WTC11 (cell line): ENCODE data around the gene GMEB2.

Experiments used
- CREM ChIP-seq: sonication (generic); formaldehyde crosslinking; IDR thresholded peaks from 2 replicates; pipeline ENCODE4 v1.8.1; 2022; ENCODE audit warnings: mild to moderate bottlenecking, missing genetic modification reagents, moderate library complexity
- EMX1 ChIP-seq: fragments of 250-450 bp; sonication (Bioruptor Pico); IDR thresholded peaks from 2 replicates; pipeline ENCODE4 v1.8.0; 2021; ENCODE audit warnings: mild to moderate bottlenecking
- SP1 ChIP-seq: sonication (generic); formaldehyde crosslinking; conservative IDR thresholded peaks from 2 replicates; pipeline ENCODE4 v1.8.1; 2022; ENCODE audit warnings: missing genetic modification reagents
- ZNF232 ChIP-seq: sonication (generic); formaldehyde crosslinking; IDR thresholded peaks from 2 replicates; pipeline ENCODE4 v1.8.0; 2022; ENCODE audit warnings: mild to moderate bottlenecking, missing genetic modification reagents
- TF ChIP-seq, protein P1 (sequence below): fragments of 200-600 bp; IDR thresholded peaks from 2 replicates; pipeline ENCODE4 v1.8.0; 2022; ENCODE audit warnings: antibody characterized with exemption
- TF ChIP-seq, protein P2 (sequence below): sonication (generic); formaldehyde crosslinking; IDR thresholded peaks from 2 replicates; pipeline ENCODE4 v1.8.0; 2022; ENCODE audit warnings: mild to moderate bottlenecking, missing genetic modification reagents
- TF ChIP-seq, protein P3 (sequence below): sonication (generic); formaldehyde crosslinking; IDR thresholded peaks from 2 replicates; pipeline ENCODE4 v1.8.1; 2022; ENCODE audit warnings: low read depth, mild to moderate bottlenecking, moderate library complexity, missing genetic modification reagents, borderline replicate concordance
- TF ChIP-seq, protein P4 (sequence below): sonication (generic); formaldehyde crosslinking; IDR thresholded peaks from 2 replicates; pipeline ENCODE4 v1.8.1; 2023; ENCODE audit warnings: mild to moderate bottlenecking, missing genetic modification reagents, moderate library complexity
- TF ChIP-seq, protein P5 (sequence below): fragments of 250-450 bp; sonication (Bioruptor Pico); IDR thresholded peaks from 2 replicates; pipeline ENCODE4 v1.9.0; 2021; ENCODE audit warnings: mild to moderate bottlenecking
- TF ChIP-seq, protein P6 (sequence below): sonication (generic); formaldehyde crosslinking; IDR thresholded peaks from 2 replicates; pipeline ENCODE4 v1.8.1; 2022; ENCODE audit warnings: mild to moderate bottlenecking, moderate library complexity, missing genetic modification reagents
- TF ChIP-seq, protein P7 (sequence below): sonication (generic); formaldehyde crosslinking; IDR thresholded peaks from 2 replicates; pipeline ENCODE4 v1.8.1; 2022; ENCODE audit warnings: low read depth, missing genetic modification reagents, borderline replicate concordance
- TF ChIP-seq, protein P8 (sequence below): sonication (generic); formaldehyde crosslinking; IDR thresholded peaks from 2 replicates; pipeline ENCODE4 v1.8.1; 2023; ENCODE audit warnings: mild to moderate bottlenecking, moderate library complexity, missing genetic modification reagents

DNA sequence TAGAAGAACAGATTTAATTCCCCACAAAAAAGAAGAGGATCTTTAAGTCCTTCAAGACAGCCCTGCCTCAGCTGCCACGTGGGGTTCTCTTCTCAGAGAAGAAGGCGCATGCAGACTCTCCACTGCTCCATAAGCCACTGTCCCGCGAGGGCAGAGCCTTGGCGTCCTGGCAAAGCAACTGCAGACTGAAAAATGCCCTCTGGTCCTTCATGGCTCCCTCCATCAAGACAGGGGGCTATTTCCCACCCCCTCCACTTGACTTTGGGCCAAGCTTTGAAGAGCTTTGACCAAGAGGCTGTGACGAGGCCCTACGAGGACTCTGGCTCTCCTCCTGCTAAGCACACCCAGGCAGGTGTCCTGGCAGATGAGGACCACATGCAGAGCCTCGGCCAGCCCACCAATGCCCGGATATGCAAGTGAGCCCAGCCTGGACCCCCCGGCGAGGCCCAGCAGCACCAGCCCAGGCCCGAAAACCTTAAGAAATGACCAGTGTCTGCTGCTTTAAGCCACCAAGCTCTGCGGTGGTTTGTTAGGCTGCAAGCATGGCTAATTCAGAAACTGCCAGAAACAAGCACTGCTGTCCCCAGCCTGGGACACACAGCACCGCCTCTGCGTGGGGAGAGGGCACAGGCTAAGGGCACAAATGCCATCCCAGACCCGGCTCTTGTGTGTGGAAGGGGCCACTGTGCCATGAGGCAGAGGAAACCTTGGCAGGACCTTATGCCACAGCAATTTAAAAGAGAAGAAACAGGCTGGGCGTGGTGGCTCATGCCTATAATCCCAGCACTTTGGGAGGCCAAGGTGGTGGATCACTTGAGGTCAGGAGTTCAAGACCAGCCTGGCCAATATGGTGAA is 16.1 kb downstream of the GMEB2 start:
- TF ChIP-seq, protein P1, sequence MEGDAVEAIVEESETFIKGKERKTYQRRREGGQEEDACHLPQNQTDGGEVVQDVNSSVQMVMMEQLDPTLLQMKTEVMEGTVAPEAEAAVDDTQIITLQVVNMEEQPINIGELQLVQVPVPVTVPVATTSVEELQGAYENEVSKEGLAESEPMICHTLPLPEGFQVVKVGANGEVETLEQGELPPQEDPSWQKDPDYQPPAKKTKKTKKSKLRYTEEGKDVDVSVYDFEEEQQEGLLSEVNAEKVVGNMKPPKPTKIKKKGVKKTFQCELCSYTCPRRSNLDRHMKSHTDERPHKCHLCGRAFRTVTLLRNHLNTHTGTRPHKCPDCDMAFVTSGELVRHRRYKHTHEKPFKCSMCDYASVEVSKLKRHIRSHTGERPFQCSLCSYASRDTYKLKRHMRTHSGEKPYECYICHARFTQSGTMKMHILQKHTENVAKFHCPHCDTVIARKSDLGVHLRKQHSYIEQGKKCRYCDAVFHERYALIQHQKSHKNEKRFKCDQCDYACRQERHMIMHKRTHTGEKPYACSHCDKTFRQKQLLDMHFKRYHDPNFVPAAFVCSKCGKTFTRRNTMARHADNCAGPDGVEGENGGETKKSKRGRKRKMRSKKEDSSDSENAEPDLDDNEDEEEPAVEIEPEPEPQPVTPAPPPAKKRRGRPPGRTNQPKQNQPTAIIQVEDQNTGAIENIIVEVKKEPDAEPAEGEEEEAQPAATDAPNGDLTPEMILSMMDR, result no peak
- TF ChIP-seq SP1, result no peak
- TF ChIP-seq, protein P2, sequence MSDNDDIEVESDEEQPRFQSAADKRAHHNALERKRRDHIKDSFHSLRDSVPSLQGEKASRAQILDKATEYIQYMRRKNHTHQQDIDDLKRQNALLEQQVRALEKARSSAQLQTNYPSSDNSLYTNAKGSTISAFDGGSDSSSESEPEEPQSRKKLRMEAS, result no peak
- TF ChIP-seq, protein P3, sequence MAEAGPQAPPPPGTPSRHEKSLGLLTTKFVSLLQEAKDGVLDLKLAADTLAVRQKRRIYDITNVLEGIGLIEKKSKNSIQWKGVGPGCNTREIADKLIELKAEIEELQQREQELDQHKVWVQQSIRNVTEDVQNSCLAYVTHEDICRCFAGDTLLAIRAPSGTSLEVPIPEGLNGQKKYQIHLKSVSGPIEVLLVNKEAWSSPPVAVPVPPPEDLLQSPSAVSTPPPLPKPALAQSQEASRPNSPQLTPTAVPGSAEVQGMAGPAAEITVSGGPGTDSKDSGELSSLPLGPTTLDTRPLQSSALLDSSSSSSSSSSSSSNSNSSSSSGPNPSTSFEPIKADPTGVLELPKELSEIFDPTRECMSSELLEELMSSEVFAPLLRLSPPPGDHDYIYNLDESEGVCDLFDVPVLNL (CRISPR knock-in tag), result no peak
- TF ChIP-seq, protein P4, sequence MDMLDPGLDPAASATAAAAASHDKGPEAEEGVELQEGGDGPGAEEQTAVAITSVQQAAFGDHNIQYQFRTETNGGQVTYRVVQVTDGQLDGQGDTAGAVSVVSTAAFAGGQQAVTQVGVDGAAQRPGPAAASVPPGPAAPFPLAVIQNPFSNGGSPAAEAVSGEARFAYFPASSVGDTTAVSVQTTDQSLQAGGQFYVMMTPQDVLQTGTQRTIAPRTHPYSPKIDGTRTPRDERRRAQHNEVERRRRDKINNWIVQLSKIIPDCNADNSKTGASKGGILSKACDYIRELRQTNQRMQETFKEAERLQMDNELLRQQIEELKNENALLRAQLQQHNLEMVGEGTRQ (CRISPR knock-in tag), result no peak
- TF ChIP-seq, protein P5, sequence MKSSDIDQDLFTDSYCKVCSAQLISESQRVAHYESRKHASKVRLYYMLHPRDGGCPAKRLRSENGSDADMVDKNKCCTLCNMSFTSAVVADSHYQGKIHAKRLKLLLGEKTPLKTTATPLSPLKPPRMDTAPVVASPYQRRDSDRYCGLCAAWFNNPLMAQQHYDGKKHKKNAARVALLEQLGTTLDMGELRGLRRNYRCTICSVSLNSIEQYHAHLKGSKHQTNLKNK (CRISPR knock-in tag), result no peak
- TF ChIP-seq, protein P6, sequence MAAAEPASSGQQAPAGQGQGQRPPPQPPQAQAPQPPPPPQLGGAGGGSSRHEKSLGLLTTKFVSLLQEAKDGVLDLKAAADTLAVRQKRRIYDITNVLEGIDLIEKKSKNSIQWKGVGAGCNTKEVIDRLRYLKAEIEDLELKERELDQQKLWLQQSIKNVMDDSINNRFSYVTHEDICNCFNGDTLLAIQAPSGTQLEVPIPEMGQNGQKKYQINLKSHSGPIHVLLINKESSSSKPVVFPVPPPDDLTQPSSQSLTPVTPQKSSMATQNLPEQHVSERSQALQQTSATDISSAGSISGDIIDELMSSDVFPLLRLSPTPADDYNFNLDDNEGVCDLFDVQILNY (CRISPR knock-in tag), result no peak
- no peak for TF ChIP-seq CREM (CRISPR knock-in tag)
- no peak for TF ChIP-seq ZNF232 (CRISPR knock-in tag)
- TF ChIP-seq, protein P7, sequence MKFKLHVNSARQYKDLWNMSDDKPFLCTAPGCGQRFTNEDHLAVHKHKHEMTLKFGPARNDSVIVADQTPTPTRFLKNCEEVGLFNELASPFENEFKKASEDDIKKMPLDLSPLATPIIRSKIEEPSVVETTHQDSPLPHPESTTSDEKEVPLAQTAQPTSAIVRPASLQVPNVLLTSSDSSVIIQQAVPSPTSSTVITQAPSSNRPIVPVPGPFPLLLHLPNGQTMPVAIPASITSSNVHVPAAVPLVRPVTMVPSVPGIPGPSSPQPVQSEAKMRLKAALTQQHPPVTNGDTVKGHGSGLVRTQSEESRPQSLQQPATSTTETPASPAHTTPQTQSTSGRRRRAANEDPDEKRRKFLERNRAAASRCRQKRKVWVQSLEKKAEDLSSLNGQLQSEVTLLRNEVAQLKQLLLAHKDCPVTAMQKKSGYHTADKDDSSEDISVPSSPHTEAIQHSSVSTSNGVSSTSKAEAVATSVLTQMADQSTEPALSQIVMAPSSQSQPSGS, result no peak
- TF ChIP-seq, protein P8, sequence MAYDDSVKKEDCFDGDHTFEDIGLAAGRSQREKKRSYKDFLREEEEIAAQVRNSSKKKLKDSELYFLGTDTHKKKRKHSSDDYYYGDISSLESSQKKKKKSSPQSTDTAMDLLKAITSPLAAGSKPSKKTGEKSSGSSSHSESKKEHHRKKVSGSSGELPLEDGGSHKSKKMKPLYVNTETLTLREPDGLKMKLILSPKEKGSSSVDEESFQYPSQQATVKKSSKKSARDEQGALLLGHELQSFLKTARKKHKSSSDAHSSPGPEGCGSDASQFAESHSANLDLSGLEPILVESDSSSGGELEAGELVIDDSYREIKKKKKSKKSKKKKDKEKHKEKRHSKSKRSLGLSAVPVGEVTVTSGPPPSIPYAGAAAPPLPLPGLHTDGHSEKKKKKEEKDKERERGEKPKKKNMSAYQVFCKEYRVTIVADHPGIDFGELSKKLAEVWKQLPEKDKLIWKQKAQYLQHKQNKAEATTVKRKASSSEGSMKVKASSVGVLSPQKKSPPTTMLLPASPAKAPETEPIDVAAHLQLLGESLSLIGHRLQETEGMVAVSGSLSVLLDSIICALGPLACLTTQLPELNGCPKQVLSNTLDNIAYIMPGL (CRISPR knock-in tag), result no peak
- no peak for TF ChIP-seq EMX1 (CRISPR knock-in tag)
